GM12878 (cell line): ENCODE data around the gene ZNF444. TPM values are rescaled to one million over a fixed set of nuclear protein-coding genes. Genes with fewer than 3 reads are reported as not detected.

Experiments
- ATAC-seq: fragments of 200-7000 bp; cut with Tn5 transposase; 3 replicates; pipeline ENCODE4 v1.9.1; 2020; ENCODE audit warnings: mild to moderate bottlenecking, moderate library complexity
- BruUV-seq: library from RNA; stranded (reverse); fragments of 400-500 nt; replicated peaks from 2 replicates; lab custom pipeline; 2021; lab: Mats Ljungman, UMichigan
- CTCF ChIA-PET: fragments of 300-600 bp; sonication (Branson Sonifier 250); formaldehyde crosslinking; extraction: SDS; loops from one replicate; lab custom pipeline; 2021; ENCODE audit warnings: inconsistent platforms; lab: Yijun Ruan, JAX
- POLR2A ChIA-PET: fragments of 350-600 bp; formaldehyde crosslinking; extraction: SDS; loops from one replicate; lab custom pipeline; 2021; ENCODE audit warnings: inconsistent platforms; lab: Charles Lee
- RAD21 ChIA-PET: fragments of 300-600 bp; sonication (Branson Sonifier 250); formaldehyde crosslinking; loops from one replicate; lab custom pipeline; 2023; ENCODE audit warnings: antibody characterized with exemption; ENCODE audit not compliant: unreplicated experiment; lab: Charles Lee
- SMC1A ChIA-PET: fragments of 300-600 bp; sonication (Branson Sonifier 250); formaldehyde crosslinking; loops from one replicate; lab custom pipeline; 2023; ENCODE audit not compliant: unreplicated experiment, uncharacterized antibody; lab: Charles Lee
- DNase-seq: peaks from one replicate; pipeline ENCODE4 v3.0.0-alpha.2; 2011; ENCODE audit warnings: low read depth, low spot score
- FAIRE-seq: peaks from 3 replicates; lab custom pipeline; 2011; peaks lifted over from hg19 to GRCh38; lab: Jason Lieb, UNC
- H2AFZ ChIP-seq: 2 replicates; pipeline ENCODE4 v1.6.0; 2011; ENCODE audit warnings: low read depth, low read length, control low read depth; ENCODE audit not compliant: control insufficient read depth
- H3K27ac ChIP-seq: 2 replicates; pipeline ENCODE4 v1.5.1; 2011; ENCODE audit warnings: control low read depth; ENCODE audit not compliant: control insufficient read depth, insufficient read depth
- H3K27me3 ChIP-seq, 2 experiments: replicated peaks in 1 of 2; 2 replicates each; pipeline versions ENCODE4 v1.6.0 to v1.6.1; 2011; ENCODE audit warnings: low read length in 1 of 2; ENCODE audit not compliant: control insufficient read depth in 2 of 2, insufficient read depth in 2 of 2
- H3K36me3 ChIP-seq, 2 experiments: 2 replicates each; pipeline ENCODE4 v1.5.1; 2011; ENCODE audit warnings: low read length in 1 of 2; ENCODE audit not compliant: control insufficient read depth in 2 of 2, insufficient read depth in 2 of 2
- H3K4me1 ChIP-seq: 2 replicates; pipeline ENCODE4 v1.6.1; 2011; ENCODE audit warnings: mild to moderate bottlenecking, low read length, moderate library complexity, mixed read lengths; ENCODE audit not compliant: control insufficient read depth, insufficient read depth
- H3K4me2 ChIP-seq: 2 replicates; pipeline ENCODE4 v1.6.0; 2011; ENCODE audit warnings: control low read depth; ENCODE audit not compliant: control insufficient read depth, insufficient read depth
- H3K4me3 ChIP-seq: fragments of 200-600 bp; sonication (generic); 2 replicates; pipeline ENCODE4 v1.5.1; 2016
- H3K79me2 ChIP-seq: 2 replicates; pipeline ENCODE4 v1.6.0; 2011; ENCODE audit warnings: low read length; ENCODE audit not compliant: control insufficient read depth, insufficient read depth
- H3K9ac ChIP-seq: 2 replicates; pipeline ENCODE4 v1.8.0; 2011; ENCODE audit warnings: low read length, control low read depth, mixed read lengths; ENCODE audit not compliant: control insufficient read depth, insufficient read depth
- H3K9me3 ChIP-seq: replicated peaks from 3 replicates; pipeline ENCODE4 v1.5.1; 2011; ENCODE audit warnings: mild to moderate bottlenecking, low read length; ENCODE audit not compliant: control insufficient read depth, insufficient read depth
- H4K20me1 ChIP-seq: 2 replicates; pipeline ENCODE4 v1.6.0; 2011; ENCODE audit not compliant: control insufficient read depth, insufficient read depth
- BHLHE40 ChIP-seq, 2 experiments: fragments of 450-650 bp in 1 of 2; IDR thresholded peaks; 2 replicates each; pipeline ENCODE4 v1.6.1; 2011 to 2017; ENCODE audit warnings: low read depth in 2 of 2, borderline replicate concordance in 1 of 2, improper control_type of control experiment in 1 of 2, low read length in 1 of 2, mild to moderate bottlenecking in 1 of 2
- EED ChIP-seq: sonication (generic); IDR thresholded peaks from 2 replicates; pipeline ENCODE4 v1.6.1; 2016; ENCODE audit warnings: antibody characterized with exemption, low read depth
- ESRRA ChIP-seq: IDR thresholded peaks from 2 replicates; pipeline ENCODE4 v1.6.1; 2012; ENCODE audit warnings: mild to moderate bottlenecking, low read length, improper control_type of control experiment
- FOXK2 ChIP-seq: fragments of 450-650 bp; IDR thresholded peaks from 2 replicates; pipeline ENCODE4 v1.6.1; 2017; ENCODE audit warnings: mild to moderate bottlenecking, moderate library complexity
- HDAC2 ChIP-seq: fragments of 200-600 bp; sonication (generic); IDR thresholded peaks from 2 replicates; pipeline ENCODE4 v1.6.1; 2017
- IRF4 ChIP-seq: IDR thresholded peaks from 2 replicates; pipeline ENCODE4 v1.6.1; 2011; ENCODE audit warnings: low read depth, low read length
- KDM1A ChIP-seq: fragments of 200-600 bp; sonication (generic); IDR thresholded peaks from 2 replicates; pipeline ENCODE4 v1.6.1; 2016; ENCODE audit warnings: borderline replicate concordance
- NFXL1 ChIP-seq: fragments of 450-650 bp; IDR thresholded peaks from 2 replicates; pipeline ENCODE4 v1.6.1; 2017; ENCODE audit warnings: antibody characterized with exemption, mild to moderate bottlenecking, borderline replicate concordance
- NR2C1 ChIP-seq: fragments of 450-650 bp; IDR thresholded peaks from 2 replicates; pipeline ENCODE4 v1.6.1; 2017; ENCODE audit warnings: antibody characterized with exemption, mild to moderate bottlenecking, moderate library complexity
- POLR2A ChIP-seq: IDR thresholded peaks from 2 replicates; pipeline ENCODE4 v1.6.1; 2011; ENCODE audit warnings: low read depth, mild to moderate bottlenecking, low read length
- SMC3 ChIP-seq: IDR thresholded peaks from 2 replicates; pipeline ENCODE4 v1.6.1; 2011; ENCODE audit warnings: low read length, improper control_type of control experiment, borderline replicate concordance
- WRNIP1 ChIP-seq: IDR thresholded peaks from 2 replicates; pipeline ENCODE4 v1.6.1; 2011; ENCODE audit warnings: low read depth, low read length, improper control_type of control experiment, borderline replicate concordance
- YY1 ChIP-seq: IDR thresholded peaks from 2 replicates; pipeline ENCODE4 v1.6.1; 2011; ENCODE audit warnings: low read depth, mild to moderate bottlenecking, low read length
- ZZZ3 ChIP-seq: IDR thresholded peaks from 2 replicates; pipeline ENCODE4 v1.6.1; 2011; ENCODE audit warnings: low read depth; ENCODE audit not compliant: control insufficient read depth, insufficient read length
- WGBS: methylation state at CpG from one replicate; pipeline ENCODE4 v1.1.6; 2016; ENCODE audit warnings: low lambda C conversion rate; ENCODE audit not compliant: insufficient replicate concordance, insufficient coverage; ENCODE audit errors: missing lambda C conversion rate; 5-methylcytosine and 5-hydroxymethylcytosine counted together
- in situ Hi-C: fragments of 300-500 bp; cut with MboI; formaldehyde crosslinking; loops from 9 replicates; pipeline ENCODE4 v1.14.3; 2018; ENCODE audit warnings: mixed read lengths
- intact Hi-C: fragments of 100-400 bp; cut with micrococcal nuclease; formaldehyde crosslinking; loops from one replicate; pipeline ENCODE4 v1.14.2; 2022; ENCODE audit not compliant: unreplicated experiment
- polyA plus RNA-seq, 11 experiments: library from polyadenylated mRNA; depleted of rRNA in 4 of 11; unstranded in 6 of 11; stranded (reverse) in 5 of 11; fragments of >200 nt; fragmentation: Nextera tagmentation in 4 of 11; fragmentation: Illumina TruSeq in 1 of 11; extraction: Ambion mirVana in 4 of 11; extraction: Trizol in 1 of 11; gene quantifications; 1 replicate in 1 of 11; 2 replicates in 10 of 11; pipeline versions ENCODE4 v1.2.1 to v1.2.3, GENCODE V29; 2011 to 2016; ENCODE audit warnings: inconsistent platforms in 2 of 11, missing spikeins in 2 of 11, low read depth in 1 of 11
- total RNA-seq, 4 experiments: library from RNA; depleted of rRNA in 3 of 4; stranded (reverse); fragments of >200 nt in 3 of 4; fragmentation: Illumina TruSeq in 1 of 4; extraction: Trizol in 1 of 4; gene quantifications; 2 replicates each; pipeline versions ENCODE4 v1.2.1 to v1.2.3, GENCODE V29; 2013 to 2021
- TF ChIP-seq, protein P1 (sequence below): IDR thresholded peaks from 2 replicates; pipeline ENCODE4 v1.6.1; 2012; ENCODE audit warnings: low read depth, low read length, improper control_type of control experiment
- TF ChIP-seq, protein P2 (sequence below): IDR thresholded peaks from 2 replicates; pipeline ENCODE4 v1.6.1; 2011; ENCODE audit warnings: low read depth, mild to moderate bottlenecking, low read length, moderate library complexity, borderline replicate concordance; ENCODE audit errors: extremely low read depth

ZNF444 gene
- total and polyA plus RNA-seq, 10 of the 15 experiments (the other 5 are each of a cell fraction or from before 2014, with no cell fraction given), result 0.45 to 28.2 (median 11.6) TPM

DNA sequence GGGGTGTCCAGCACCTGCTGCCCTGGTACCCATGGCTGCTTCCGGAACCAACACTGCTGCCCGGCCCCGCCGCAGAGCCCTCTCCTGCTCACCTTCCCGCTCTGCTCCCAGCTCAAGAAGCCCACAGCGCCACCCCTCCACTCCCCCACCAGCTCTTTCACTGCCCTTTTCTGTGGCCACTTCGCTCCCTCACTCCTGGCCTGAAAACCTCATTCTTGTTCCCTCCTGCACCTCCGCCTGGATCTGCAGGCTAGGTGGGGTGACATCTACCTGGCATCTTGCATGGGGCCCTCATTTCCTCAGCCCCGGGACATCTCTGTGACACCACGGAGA, 26.3 kb upstream of the ZNF444 start:
- Histone ChIP-seq H3K36me3 (peaks cover 3 to 5% of the 10 kb centered on the region in 2 experiments; a peak in 2 of 4 replicates), H3K79me2 (peaks cover 87% of the 10 kb centered on the region), H3K4me1 (peaks cover 46% of the 10 kb centered on the region), H3K9ac (no peak overlapping the region), H3K9me3 (no peaks in the 10 kb centered on the region), H4K20me1 (no peaks in the 10 kb centered on the region), H3K4me2 (no peak overlapping the region), H3K4me3 (no peak overlapping the region), H3K27ac (no peak overlapping the region), H2AFZ (no peak overlapping the region), H3K27me3 (no peaks in the 10 kb centered on the region)
- in situ Hi-C loops (no loop called here), intact Hi-C loops (no loop called here)
- RAD21 ChIA-PET, result no interaction called here
- DNase-seq (no peak), ATAC-seq (no peak), FAIRE-seq (no peak)
- TSS peak; percentile 18 for BruUV-seq
- POLR2A ChIA-PET, result no interaction called here
- SMC1A ChIA-PET, result no interaction called here
- 83% methylated on average over 10 of the region's 10 CpGs for WGBS
- CTCF ChIA-PET, result no interaction called here
- TF ChIP-seq FOXK2, result no peak
- no peak for TF ChIP-seq YY1
- TF ChIP-seq, protein P1, sequence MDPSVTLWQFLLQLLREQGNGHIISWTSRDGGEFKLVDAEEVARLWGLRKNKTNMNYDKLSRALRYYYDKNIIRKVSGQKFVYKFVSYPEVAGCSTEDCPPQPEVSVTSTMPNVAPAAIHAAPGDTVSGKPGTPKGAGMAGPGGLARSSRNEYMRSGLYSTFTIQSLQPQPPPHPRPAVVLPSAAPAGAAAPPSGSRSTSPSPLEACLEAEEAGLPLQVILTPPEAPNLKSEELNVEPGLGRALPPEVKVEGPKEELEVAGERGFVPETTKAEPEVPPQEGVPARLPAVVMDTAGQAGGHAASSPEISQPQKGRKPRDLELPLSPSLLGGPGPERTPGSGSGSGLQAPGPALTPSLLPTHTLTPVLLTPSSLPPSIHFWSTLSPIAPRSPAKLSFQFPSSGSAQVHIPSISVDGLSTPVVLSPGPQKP, result no peak
- TF ChIP-seq ZZZ3, result no peak
- no peak; the same call in 1 of the 2 replicates for TF ChIP-seq POLR2A
- TF ChIP-seq IRF4, result no peak
- TF ChIP-seq HDAC2, result no peak
- TF ChIP-seq NR2C1, result no peak
- no peak for TF ChIP-seq ESRRA
- TF ChIP-seq, protein P2, sequence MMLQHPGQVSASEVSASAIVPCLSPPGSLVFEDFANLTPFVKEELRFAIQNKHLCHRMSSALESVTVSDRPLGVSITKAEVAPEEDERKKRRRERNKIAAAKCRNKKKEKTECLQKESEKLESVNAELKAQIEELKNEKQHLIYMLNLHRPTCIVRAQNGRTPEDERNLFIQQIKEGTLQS, result no peak
- TF ChIP-seq BHLHE40 (IDR thresholded peaks at IDR 0.05; ENCODE audit: borderline replicate concordance in 1 of 2, low read depth in 2 of 2, low read length in 1 of 2), result no peak
- no peak for TF ChIP-seq WRNIP1
- no peak for TF ChIP-seq EED
- no peak for TF ChIP-seq NFXL1
- TF ChIP-seq SMC3, result no peak
- no peak for TF ChIP-seq KDM1A
